ENCODE results near the gene PXDN. TPM values are rescaled to one million over a fixed set of nuclear protein-coding genes. Genes with fewer than 3 reads are reported as not detected.

Gene PXDN
- total and polyA plus RNA-seq, 2 of the 13 experiments (the other 11 are each of a cell fraction or from before 2014, with no cell fraction given) = not detected

- in situ Hi-C loops (cut with HindIII; ENCODE audit: extremely low pct_ligation_motif_present, low pct_unique_long_range_greater_than_20kb) (no loop called here), intact Hi-C loops (cut with micrococcal nuclease; ENCODE audit: unreplicated experiment) (no loop called here)
- TF ChIP-seq SUZ12 (IDR thresholded peaks at IDR 0.05; ENCODE audit: low read depth, low read length) (no peak), ZNF800 (CRISPR knock-in tag; IDR thresholded peaks at IDR 0.05) (no peak), GFI1 (CRISPR knock-in tag; IDR thresholded peaks at IDR 0.05; ENCODE audit: borderline replicate concordance) (no peak), ZNF101 (CRISPR knock-in tag; IDR thresholded peaks at IDR 0.05; ENCODE audit: borderline replicate concordance, low read depth) (no peak), ZNF562 (CRISPR knock-in tag; IDR thresholded peaks at IDR 0.05; ENCODE audit: borderline replicate concordance) (no peak), RARG (CRISPR knock-in tag; IDR thresholded peaks at IDR 0.05; ENCODE audit: low read depth) (no peak), RFX5 (IDR thresholded peaks at IDR 0.05; ENCODE audit: low read depth, low read length) (no peak), SIX1 (CRISPR knock-in tag; IDR thresholded peaks at IDR 0.05; ENCODE audit: borderline replicate concordance) (no peak), SMC3 (IDR thresholded peaks at IDR 0.05; ENCODE audit: low read length) (no peak), BHLHE40 (IDR thresholded peaks at IDR 0.05; ENCODE audit: low read length) (no peak), ZNF20 (CRISPR knock-in tag; IDR thresholded peaks at IDR 0.05) (no peak), DZIP1 (CRISPR knock-in tag; IDR thresholded peaks at IDR 0.05) (no peak)
- no peak overlapping the region for H3K4me3 ChIP-seq (replicated peaks in 1 of 3; ENCODE audit: insufficient read depth in 1 of 3, low read depth in 2 of 3, low read length in 3 of 3)
- no peaks in the 10 kb centered on the region for H3K36me3 ChIP-seq (replicated peaks in 1 of 2; ENCODE audit: control insufficient read depth in 1 of 2, insufficient read depth in 2 of 2, low read length in 2 of 2)
- POLR2A ChIA-PET = no interaction called here
- FAIRE-seq = no peak
- H3K27me3 ChIP-seq (ENCODE audit: control insufficient read depth in 1 of 2, insufficient read depth in 2 of 2, low read length in 2 of 2) = peaks cover 0 to 42% of the 10 kb centered on the region in 2 experiments; a peak in 4 of 5 replicates
- no peak overlapping the region for H3K27ac ChIP-seq (ENCODE audit: extremely low read length, insufficient read depth, low read length)
- ATAC-seq = no peak
- no peak for DNase-seq (ENCODE audit: low spot score)
- H3K4me1 ChIP-seq (ENCODE audit: insufficient read depth, low read length) = no peaks in the 10 kb centered on the region
- no peak overlapping the region for H2AFZ ChIP-seq (ENCODE audit: low read length)
- H3K4me2 ChIP-seq (ENCODE audit: low read depth, low read length) = no peak overlapping the region
- CTCF ChIA-PET (ENCODE audit: low intra/inter-chr PET ratio, low total read pairs) = no interaction called here
- WGBS (ENCODE audit: low lambda C conversion rate) = 34% methylated on average over 18 of the region's 25 CpGs
- H4K20me1 ChIP-seq (ENCODE audit: insufficient read depth, low read length) = no peaks in the 10 kb centered on the region
- no peaks in the 10 kb centered on the region for H3K9me3 ChIP-seq (ENCODE audit: low read length)
- no peak overlapping the region for H3K9ac ChIP-seq (ENCODE audit: insufficient read depth, low read depth, low read length)
- H3K79me2 ChIP-seq (ENCODE audit: insufficient read depth, low read length) = no peaks in the 10 kb centered on the region
- BruUV-seq (replicated peaks) = no TSS peak
Observed at GRCh38 chr2:1694371-1695271, 49.7 kb downstream of the PXDN start.
